Sigmoid colon (tissue), 4 donors: ENCODE data around the gene FBLN7.

ENCODE experiments used
- POLR2A ChIP-seq, 2 donors: fragments of 450-650 bp; IDR thresholded peaks; one replicate each; pipeline ENCODE4 v1.6.1; 2016; ENCODE audit warnings: antibody characterized with exemption in 2 of 2, mild to moderate bottlenecking in 2 of 2, moderate library complexity in 2 of 2
- POLR2AphosphoS5 ChIP-seq, 4 donors: sonication (generic); formaldehyde crosslinking; IDR thresholded peaks; one replicate each; pipeline ENCODE4 v1.6.1; 2017; ENCODE audit warnings: antibody characterized with exemption in 4 of 4
- TF ChIP-seq, protein P1 (sequence below), 4 experiments: fragments of 450-650 bp in 3 of 4; fragments of 200-600 bp in 1 of 4; IDR thresholded peaks; one replicate each; pipeline ENCODE4 v1.5.1; 2016 to 2019; ENCODE audit warnings: antibody characterized with exemption in 4 of 4, mild to moderate bottlenecking in 3 of 4, moderate library complexity in 2 of 4

DNA sequence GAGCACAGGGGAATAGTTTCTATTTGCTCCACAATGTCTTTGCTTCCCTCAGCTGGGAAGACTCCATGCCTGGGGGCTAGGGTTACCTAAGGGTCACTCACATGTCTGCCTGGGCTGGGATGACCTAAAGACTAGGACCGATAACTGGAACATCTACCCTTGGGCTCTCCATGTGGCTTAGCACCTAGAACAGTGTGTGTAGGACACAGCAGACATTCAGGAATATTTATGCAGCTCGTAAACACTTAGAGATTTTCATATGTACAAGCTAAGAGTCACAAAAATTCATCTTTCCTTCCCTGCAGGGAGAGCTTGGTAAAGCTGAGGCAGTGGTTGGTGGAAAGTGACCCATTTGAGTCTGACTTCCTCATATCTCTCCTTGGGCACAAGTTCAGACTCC, 55.8 kb downstream of the FBLN7 start:
- TF ChIP-seq, protein P1, sequence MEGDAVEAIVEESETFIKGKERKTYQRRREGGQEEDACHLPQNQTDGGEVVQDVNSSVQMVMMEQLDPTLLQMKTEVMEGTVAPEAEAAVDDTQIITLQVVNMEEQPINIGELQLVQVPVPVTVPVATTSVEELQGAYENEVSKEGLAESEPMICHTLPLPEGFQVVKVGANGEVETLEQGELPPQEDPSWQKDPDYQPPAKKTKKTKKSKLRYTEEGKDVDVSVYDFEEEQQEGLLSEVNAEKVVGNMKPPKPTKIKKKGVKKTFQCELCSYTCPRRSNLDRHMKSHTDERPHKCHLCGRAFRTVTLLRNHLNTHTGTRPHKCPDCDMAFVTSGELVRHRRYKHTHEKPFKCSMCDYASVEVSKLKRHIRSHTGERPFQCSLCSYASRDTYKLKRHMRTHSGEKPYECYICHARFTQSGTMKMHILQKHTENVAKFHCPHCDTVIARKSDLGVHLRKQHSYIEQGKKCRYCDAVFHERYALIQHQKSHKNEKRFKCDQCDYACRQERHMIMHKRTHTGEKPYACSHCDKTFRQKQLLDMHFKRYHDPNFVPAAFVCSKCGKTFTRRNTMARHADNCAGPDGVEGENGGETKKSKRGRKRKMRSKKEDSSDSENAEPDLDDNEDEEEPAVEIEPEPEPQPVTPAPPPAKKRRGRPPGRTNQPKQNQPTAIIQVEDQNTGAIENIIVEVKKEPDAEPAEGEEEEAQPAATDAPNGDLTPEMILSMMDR (IDR thresholded peaks at IDR 0.05) = no peak
- no peak for TF ChIP-seq POLR2AphosphoS5 (IDR thresholded peaks at IDR 0.05)
- TF ChIP-seq POLR2A (IDR thresholded peaks at IDR 0.05) = no peak
